Activated CD4-positive, alpha-beta T cell treated with anti-CD3 and anti-CD28 coated beads, Interleukin-2, Interleukin-6, amounts not matched to agents 100 ng/mL and 50 ng/mL, durations not matched to agents 16 hours and 8 hours (primary cell): Measurements from ENCODE around the gene ACY1.
"Not testable (repeated sequence)": the region's sequence is repeated elsewhere in the genome, so short reads cannot be mapped to it uniquely, and the experiment has no call there.

Source experiments
- DNase-seq: peaks from one replicate; pipeline ENCODE4 v3.0.0-alpha.2; 2020

Gene ACY1

GRCh38 chr3:51986010-51986947, 2.9 kb downstream of the ACY1 start:
- no peak for DNase-seq

GRCh38 chr3:51987568-51987967, 4.2 kb downstream of the ACY1 start:
- no peak for DNase-seq

- DNase-seq: no peak
These were observed 5.2 kb downstream of the ACY1 start for GRCh38 chr3:51988286-51989146.

GRCh38 chr3:51990501-51990971, 7.2 kb downstream of the ACY1 start:
- DNase-seq: not testable (repeated sequence)

- no peak for DNase-seq
These were observed 8.8 kb downstream of the ACY1 start for GRCh38 chr3:51992017-51992682.

GRCh38 chr3:51993657-51994056, 10.3 kb downstream of the ACY1 start:
- DNase-seq: not testable (repeated sequence)

- no peak for DNase-seq
These were observed 11.2 kb downstream of the ACY1 start for GRCh38 chr3:51994530-51994929.

- peak; percentile 95 for DNase-seq
These were observed 12.2 kb downstream of the ACY1 start, which contains the start of gene RPL29 for GRCh38 chr3:51995346-51996163. RPL29 (minus strand) TSS chr3:51995895; CDS start chr3:51995461, 434 bp downstream.

GRCh38 chr3:51997172-51997571, 13.8 kb downstream of the ACY1 start:
- DNase-seq: no peak

- no peak for DNase-seq
These were observed 14.7 kb downstream of the ACY1 start for GRCh38 chr3:51997935-51998596.

- no peak for DNase-seq
These were observed 15.4 kb downstream of the ACY1 start for GRCh38 chr3:51998774-51999173.

- DNase-seq: no peak
These were observed 16.5 kb downstream of the ACY1 start for GRCh38 chr3:51999846-52000245.

- peak; percentile 86 for DNase-seq
These were observed 18.2 kb downstream of the ACY1 start for GRCh38 chr3:52001443-52001974.

GRCh38 chr3:52002748-52003147, 19.4 kb downstream of the ACY1 start:
- no peak for DNase-seq

GRCh38 chr3:52004163-52004787, 20.9 kb downstream of the ACY1 start:
- DNase-seq: no peak

- DNase-seq: no peak
These were observed 21.6 kb downstream of the ACY1 start for GRCh38 chr3:52004906-52005395.

GRCh38 chr3:52005571-52005986, 22.2 kb downstream of the ACY1 start:
- no peak for DNase-seq

- DNase-seq: no peak
These were observed 22.9 kb downstream of the ACY1 start for GRCh38 chr3:52006017-52006819.

- DNase-seq: no peak
These were observed 23.4 kb downstream of the ACY1 start for GRCh38 chr3:52006820-52007133.

- no peak for DNase-seq
These were observed 24.0 kb downstream of the ACY1 start for GRCh38 chr3:52007291-52007690.
